Measurements from ENCODE around the gene EEFSEC. TPM values are rescaled to one million over a fixed set of nuclear protein-coding genes. Genes with fewer than 3 reads are reported as not detected.

Gene EEFSEC
- total RNA-seq, 1 donor from 2014 or later = 23.4 TPM

DNA sequence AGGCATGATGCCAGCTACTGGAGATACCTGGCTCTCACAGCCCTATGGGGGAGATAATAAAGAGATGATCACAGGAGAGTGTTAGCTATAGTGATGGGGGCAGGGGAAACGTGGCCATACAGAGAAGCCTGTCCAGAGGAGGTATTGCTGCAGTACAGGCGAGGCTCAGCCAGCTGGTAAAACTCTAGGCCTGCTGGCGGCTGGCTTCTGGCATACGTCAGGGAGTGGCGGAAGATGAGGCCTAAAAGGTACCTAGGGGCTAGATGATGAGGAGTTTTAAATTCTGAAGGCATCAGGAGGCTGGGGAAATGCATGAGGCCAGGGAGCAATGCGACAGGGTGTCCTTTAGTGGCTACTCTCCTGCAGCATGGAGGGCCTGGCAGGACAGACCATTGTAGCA, 110.7 kb downstream of the EEFSEC start:
- H3K27me3 Mint-ChIP-seq (ENCODE audit: low read depth) = no peaks in the 10 kb centered on the region

DNA sequence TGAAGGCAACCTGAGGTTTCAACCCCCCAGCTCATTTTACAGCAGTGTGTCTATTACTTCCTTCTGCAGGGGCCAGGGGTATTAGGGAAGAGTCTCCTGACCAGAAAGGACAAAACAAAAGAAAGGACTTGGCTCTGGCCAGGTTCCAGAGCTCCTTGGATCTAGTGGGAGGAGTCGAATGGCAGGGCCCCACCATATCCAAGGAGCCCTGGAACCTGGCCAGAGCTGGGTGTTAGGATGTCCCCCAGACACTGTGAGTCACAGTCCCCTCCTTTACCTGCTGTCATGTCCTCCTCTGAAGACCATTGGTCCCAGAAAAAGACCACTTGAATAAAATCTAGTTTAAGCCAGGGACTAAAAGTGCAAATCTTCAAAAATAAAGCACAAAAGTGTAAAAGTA, 113.2 kb downstream of the EEFSEC start:
- Mint-ChIP-seq H3K27ac (ENCODE audit: unreplicated experiment) (no peak overlapping the region), H3K36me3 (ENCODE audit: low read depth) (peaks cover 11% of the 10 kb centered on the region), H3K27me3 (ENCODE audit: low read depth) (no peaks in the 10 kb centered on the region), H3K4me3 (no peak overlapping the region), H3K4me1 (peaks cover 15% of the 10 kb centered on the region), H3K9me3 (no peaks in the 10 kb centered on the region)
- no peak for DNase-seq (ENCODE audit: low read depth, low spot score)
- TF ChIP-seq, protein P1, sequence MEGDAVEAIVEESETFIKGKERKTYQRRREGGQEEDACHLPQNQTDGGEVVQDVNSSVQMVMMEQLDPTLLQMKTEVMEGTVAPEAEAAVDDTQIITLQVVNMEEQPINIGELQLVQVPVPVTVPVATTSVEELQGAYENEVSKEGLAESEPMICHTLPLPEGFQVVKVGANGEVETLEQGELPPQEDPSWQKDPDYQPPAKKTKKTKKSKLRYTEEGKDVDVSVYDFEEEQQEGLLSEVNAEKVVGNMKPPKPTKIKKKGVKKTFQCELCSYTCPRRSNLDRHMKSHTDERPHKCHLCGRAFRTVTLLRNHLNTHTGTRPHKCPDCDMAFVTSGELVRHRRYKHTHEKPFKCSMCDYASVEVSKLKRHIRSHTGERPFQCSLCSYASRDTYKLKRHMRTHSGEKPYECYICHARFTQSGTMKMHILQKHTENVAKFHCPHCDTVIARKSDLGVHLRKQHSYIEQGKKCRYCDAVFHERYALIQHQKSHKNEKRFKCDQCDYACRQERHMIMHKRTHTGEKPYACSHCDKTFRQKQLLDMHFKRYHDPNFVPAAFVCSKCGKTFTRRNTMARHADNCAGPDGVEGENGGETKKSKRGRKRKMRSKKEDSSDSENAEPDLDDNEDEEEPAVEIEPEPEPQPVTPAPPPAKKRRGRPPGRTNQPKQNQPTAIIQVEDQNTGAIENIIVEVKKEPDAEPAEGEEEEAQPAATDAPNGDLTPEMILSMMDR (conservative IDR thresholded peaks at IDR 0.05) = no peak

More for the DNA sequence above, 110.7 kb downstream of the EEFSEC start:
- DNase-seq (ENCODE audit: low read depth, low spot score) = no peak
- peaks cover 22% of the 10 kb centered on the region for H3K36me3 Mint-ChIP-seq (ENCODE audit: low read depth)
- TF ChIP-seq, protein P1 (conservative IDR thresholded peaks at IDR 0.05) = no peak
- no peak overlapping the region for H3K27ac Mint-ChIP-seq (ENCODE audit: unreplicated experiment)
- peaks cover 7% of the 10 kb centered on the region for H3K9me3 Mint-ChIP-seq
- H3K4me1 Mint-ChIP-seq = peaks cover 10% of the 10 kb centered on the region
- H3K4me3 Mint-ChIP-seq = no peak overlapping the region

DNA sequence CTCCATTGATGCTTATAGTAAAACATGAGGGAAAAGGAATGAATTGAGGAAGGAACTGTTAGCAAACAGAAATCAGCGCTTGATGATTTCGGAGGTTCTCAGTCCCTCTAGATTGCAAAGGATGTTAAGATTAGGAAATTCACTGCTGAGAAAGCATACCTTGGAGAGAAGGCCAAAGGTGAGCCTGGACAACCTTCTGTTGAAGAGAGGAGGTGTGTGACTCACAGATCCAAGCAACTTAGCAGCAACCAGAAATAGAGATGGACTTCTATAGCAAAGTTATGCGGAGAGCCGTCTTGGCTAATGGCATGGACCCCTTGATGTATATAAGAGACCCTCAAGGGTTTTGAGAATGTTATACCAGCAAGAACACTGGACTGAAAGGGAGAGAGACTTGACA, 114.3 kb downstream of the EEFSEC start:
- TF ChIP-seq, protein P1 (conservative IDR thresholded peaks at IDR 0.05) = no peak
- no peak for DNase-seq (ENCODE audit: low read depth, low spot score)
- peaks cover 15% of the 10 kb centered on the region for H3K4me1 Mint-ChIP-seq
- no peaks in the 10 kb centered on the region for H3K27me3 Mint-ChIP-seq (ENCODE audit: low read depth)
- no peak overlapping the region for H3K27ac Mint-ChIP-seq (ENCODE audit: unreplicated experiment)
- H3K36me3 Mint-ChIP-seq (ENCODE audit: low read depth) = peaks cover 7% of the 10 kb centered on the region
- no peak overlapping the region for H3K4me3 Mint-ChIP-seq
- H3K9me3 Mint-ChIP-seq = no peaks in the 10 kb centered on the region

DNA sequence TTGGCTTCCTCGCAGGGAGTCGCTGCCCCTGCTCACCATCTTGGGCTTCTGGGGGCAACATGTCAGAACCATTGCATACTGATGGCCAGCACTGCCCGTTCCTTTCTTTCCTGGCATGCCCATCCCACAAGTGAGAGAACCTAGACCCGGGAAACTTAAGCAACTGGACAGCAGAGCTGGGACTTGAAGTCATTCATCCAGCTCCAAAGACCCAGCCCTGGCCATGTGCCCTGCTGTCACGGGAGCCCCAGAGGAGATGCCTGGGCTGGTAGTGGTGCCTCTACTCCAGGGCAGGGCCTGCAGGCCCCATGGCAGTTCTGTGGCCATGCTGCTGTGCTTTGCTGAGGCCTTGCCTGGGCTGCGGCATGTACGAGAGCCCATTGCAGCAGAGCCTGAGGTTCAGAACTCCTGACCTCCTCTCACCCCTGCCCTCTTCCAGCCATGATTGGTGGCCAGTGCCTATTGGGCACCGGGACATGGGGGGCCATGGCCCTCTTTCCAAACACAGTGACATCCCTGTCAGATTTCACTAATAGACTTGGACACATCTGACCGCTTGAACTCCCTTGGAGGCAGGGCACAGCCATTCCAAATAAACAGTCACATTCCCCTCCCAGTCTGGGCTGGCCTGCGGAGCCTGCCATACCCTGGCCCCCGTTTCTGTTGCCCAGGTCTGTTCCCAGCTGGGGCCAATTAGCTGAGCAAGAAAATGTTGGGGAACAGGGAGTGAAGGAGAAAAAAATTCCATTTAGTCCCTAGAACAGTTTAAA, 115.9 kb downstream of the EEFSEC start:
- Mint-ChIP-seq H3K4me1 (peaks cover 6% of the 10 kb centered on the region), H3K27ac (ENCODE audit: unreplicated experiment) (no peak overlapping the region), H3K9me3 (no peaks in the 10 kb centered on the region), H3K27me3 (ENCODE audit: low read depth) (no peaks in the 10 kb centered on the region), H3K36me3 (ENCODE audit: low read depth) (no peaks in the 10 kb centered on the region), H3K4me3 (no peak overlapping the region)
- DNase-seq (ENCODE audit: low read depth, low spot score) = no peak
- TF ChIP-seq, protein P1 (conservative IDR thresholded peaks at IDR 0.05) = no peak

DNA sequence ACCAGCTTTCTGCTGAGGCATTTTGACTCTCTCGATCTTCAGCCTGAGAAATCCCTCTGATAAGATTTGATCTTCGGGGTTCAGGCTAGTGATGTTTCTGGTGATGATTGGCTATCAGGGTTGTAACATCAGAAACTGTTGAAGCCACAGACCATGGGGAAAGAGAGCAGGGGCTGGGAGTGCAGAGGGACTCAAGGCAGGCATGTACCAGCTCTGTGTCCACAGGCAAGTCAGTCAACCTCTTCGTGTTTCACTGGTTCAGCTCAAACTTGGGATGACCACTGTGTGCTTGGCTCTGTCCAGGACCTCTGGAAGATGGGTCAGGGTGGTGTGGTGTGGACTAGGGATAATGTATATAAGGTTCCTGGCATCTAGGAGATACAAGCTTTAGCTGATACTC, 116.5 kb downstream of the EEFSEC start:
- DNase-seq (ENCODE audit: low read depth, low spot score) = no peak
- Mint-ChIP-seq H3K4me3 (no peak overlapping the region), H3K36me3 (ENCODE audit: low read depth) (no peaks in the 10 kb centered on the region), H3K4me1 (peaks cover 6% of the 10 kb centered on the region), H3K9me3 (no peaks in the 10 kb centered on the region), H3K27ac (ENCODE audit: unreplicated experiment) (no peak overlapping the region), H3K27me3 (ENCODE audit: low read depth) (no peaks in the 10 kb centered on the region)
- TF ChIP-seq, protein P1 (conservative IDR thresholded peaks at IDR 0.05) = no peak
